Osteocyte (in vitro differentiated cells): ENCODE data around the gene MASP1. TPM values are rescaled to one million over a fixed set of nuclear protein-coding genes. Genes with fewer than 3 reads are reported as not detected.

Experiments used
- DNase-seq: peaks from one replicate; pipeline ENCODE4 v3.0.0; 2021; ENCODE audit warnings: mixed read lengths; ENCODE audit not compliant: unreplicated experiment; ENCODE audit errors: extremely low spot score
- H3K27ac Mint-ChIP-seq: one replicate; pipeline ENCODE4 v1.8.0; 2021; ENCODE audit warnings: mild to moderate bottlenecking, mixed read lengths; ENCODE audit not compliant: unreplicated experiment
- H3K27me3 Mint-ChIP-seq: one replicate; pipeline ENCODE4 v1.8.0; 2021; ENCODE audit warnings: mixed read lengths; ENCODE audit not compliant: unreplicated experiment
- H3K36me3 Mint-ChIP-seq: one replicate; pipeline ENCODE4 v1.8.0; 2021; ENCODE audit warnings: mixed read lengths; ENCODE audit not compliant: unreplicated experiment
- H3K4me1 Mint-ChIP-seq: one replicate; pipeline ENCODE4 v1.8.0; 2021; ENCODE audit warnings: mixed read lengths; ENCODE audit not compliant: unreplicated experiment
- H3K4me3 Mint-ChIP-seq: one replicate; pipeline ENCODE4 v1.8.0; 2021; ENCODE audit warnings: mild to moderate bottlenecking, moderate library complexity, mixed read lengths; ENCODE audit not compliant: unreplicated experiment
- H3K9me3 Mint-ChIP-seq: one replicate; pipeline ENCODE4 v1.8.0; 2021; ENCODE audit warnings: mixed read lengths; ENCODE audit not compliant: unreplicated experiment
- CTCF ChIP-seq: fragments of 200-600 bp; sonication (generic); IDR thresholded peaks from 2 replicates; pipeline ENCODE4 v1.5.0; 2021; ENCODE audit warnings: antibody characterized with exemption, mild to moderate bottlenecking, moderate library complexity
- total RNA-seq: library from RNA; stranded (reverse); gene quantifications from 2 replicates; pipeline ENCODE4 v1.2.1, GENCODE V29; 2021

Gene MASP1
- total RNA-seq, 1 donor from 2014 or later: not detected

GRCh38 chr3:187267306-187267705 lies 24.2 kb downstream of the MASP1 start:
- peaks cover 28% of the 10 kb centered on the region for H3K4me1 Mint-ChIP-seq
- no peaks in the 10 kb centered on the region for H3K36me3 Mint-ChIP-seq
- peaks cover 2% of the 10 kb centered on the region for H3K27me3 Mint-ChIP-seq
- DNase-seq: no peak
- no peak for TF ChIP-seq CTCF
- H3K9me3 Mint-ChIP-seq: peaks cover 25% of the 10 kb centered on the region
- H3K4me3 Mint-ChIP-seq: no peak overlapping the region
- no peak overlapping the region for H3K27ac Mint-ChIP-seq

GRCh38 chr3:187266691-187267090 lies 24.8 kb downstream of the MASP1 start:
- Mint-ChIP-seq H3K4me1 (peaks cover 30% of the 10 kb centered on the region), H3K27me3 (no peaks in the 10 kb centered on the region), H3K9me3 (peaks cover 31% of the 10 kb centered on the region), H3K27ac (no peak overlapping the region), H3K4me3 (no peak overlapping the region), H3K36me3 (no peaks in the 10 kb centered on the region)
- DNase-seq: no peak
- TF ChIP-seq CTCF: no peak

- no peak overlapping the region for H3K4me3 Mint-ChIP-seq
Measured at GRCh38 chr3:187265461-187265955, 26.0 kb downstream of the MASP1 start.

GRCh38 chr3:187264911-187265310 lies 26.6 kb downstream of the MASP1 start:
- TF ChIP-seq CTCF: no peak
- DNase-seq: no peak
- Mint-ChIP-seq H3K4me3 (no peak overlapping the region), H3K36me3 (no peaks in the 10 kb centered on the region), H3K4me1 (peaks cover 30% of the 10 kb centered on the region), H3K9me3 (peaks cover 30% of the 10 kb centered on the region), H3K27ac (peak overlapping the region; percentile 47), H3K27me3 (no peaks in the 10 kb centered on the region)

More at GRCh38 chr3:187265461-187265955, 26.0 kb downstream of the MASP1 start:
- H3K36me3 Mint-ChIP-seq: no peaks in the 10 kb centered on the region
- H3K9me3 Mint-ChIP-seq: peaks cover 36% of the 10 kb centered on the region
- H3K27ac Mint-ChIP-seq: peak overlapping the region; percentile 42
- TF ChIP-seq CTCF: no peak
- DNase-seq: no peak
- no peaks in the 10 kb centered on the region for H3K27me3 Mint-ChIP-seq
- peaks cover 30% of the 10 kb centered on the region for H3K4me1 Mint-ChIP-seq

- Mint-ChIP-seq H3K4me1 (peaks cover 30% of the 10 kb centered on the region), H3K36me3 (no peaks in the 10 kb centered on the region), H3K27ac (no peak overlapping the region), H3K4me3 (no peak overlapping the region), H3K9me3 (peaks cover 22% of the 10 kb centered on the region), H3K27me3 (no peaks in the 10 kb centered on the region)
- TF ChIP-seq CTCF: no peak
- DNase-seq: no peak
Measured at GRCh38 chr3:187264021-187264420, 27.5 kb downstream of the MASP1 start.
